GM21367 (cell line): Measurements from ENCODE around the gene KISS1.
"Not testable (repeated sequence)": the region's sequence is repeated elsewhere in the genome, so short reads cannot be mapped to it uniquely, and the experiment has no call there.

ENCODE experiments used
- ATAC-seq: cut with Tn5 transposase; IDR thresholded peaks from one replicate; pipeline ENCODE4 v1.9.1; 2021; ENCODE audit not compliant: unreplicated experiment

KISS1 gene, protein sequence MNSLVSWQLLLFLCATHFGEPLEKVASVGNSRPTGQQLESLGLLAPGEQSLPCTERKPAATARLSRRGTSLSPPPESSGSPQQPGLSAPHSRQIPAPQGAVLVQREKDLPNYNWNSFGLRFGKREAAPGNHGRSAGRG

DNA sequence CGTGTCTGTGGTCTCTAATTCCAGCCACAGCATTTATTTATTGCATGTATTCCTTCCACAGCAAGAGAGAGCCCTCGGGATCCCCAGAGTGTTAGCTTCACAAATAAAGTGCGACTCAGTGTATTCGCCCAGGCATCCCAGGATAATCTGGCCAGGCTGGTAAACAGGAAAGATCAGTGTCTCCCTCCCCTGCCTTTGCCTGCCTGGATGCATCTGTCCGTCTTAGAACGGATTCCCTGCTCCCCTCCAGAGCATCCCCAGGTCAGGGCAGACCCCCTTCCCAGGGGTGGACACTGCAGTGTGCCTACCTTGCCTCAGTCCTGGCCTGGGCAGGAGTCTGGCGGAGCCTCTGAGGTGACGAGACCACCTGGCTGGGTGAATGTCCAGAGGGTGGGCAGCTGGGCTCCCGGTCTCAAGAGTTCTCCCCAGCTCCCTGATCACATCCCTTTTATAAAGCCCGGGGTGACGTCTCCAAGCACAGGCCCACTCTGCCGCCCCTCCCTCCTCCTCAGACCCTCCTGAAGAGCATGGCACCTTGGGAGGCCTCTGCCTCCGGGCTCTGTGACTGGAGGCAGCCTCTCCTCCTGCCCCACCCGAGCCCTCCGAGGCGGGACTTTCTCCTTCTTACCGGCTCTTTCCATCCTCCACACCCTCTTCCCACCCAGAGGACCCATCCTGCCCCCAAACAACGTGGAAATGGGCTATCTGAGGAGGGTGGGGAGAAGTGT, at the start of gene KISS1:
KISS1 (minus strand) TSS at position 424 of the 728 bp plus-strand sequence. CDS start 3,615 bp downstream, outside the sequence.
- ATAC-seq: no peak

DNA sequence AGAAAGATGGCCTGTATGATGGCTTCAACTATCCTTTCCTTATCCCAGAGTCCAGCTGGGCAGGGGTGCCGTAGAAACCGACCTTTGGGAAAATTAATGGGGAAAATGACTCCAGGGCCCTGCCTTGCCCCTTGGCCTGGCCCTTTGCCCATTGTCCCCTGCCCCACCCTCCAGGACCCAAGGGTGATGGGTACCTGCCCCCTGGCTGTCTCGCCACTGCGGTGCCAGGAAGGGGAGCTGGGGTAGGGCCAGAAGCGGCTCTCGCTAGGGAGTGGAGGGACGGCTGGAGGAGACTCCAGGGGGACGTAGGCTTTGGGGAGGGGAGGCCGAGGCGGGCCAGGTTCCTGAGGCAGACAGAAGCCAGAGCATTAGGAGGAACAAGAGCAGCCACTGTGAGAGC, 46.6 kb upstream of the KISS1 start:
- ATAC-seq: no peak

DNA sequence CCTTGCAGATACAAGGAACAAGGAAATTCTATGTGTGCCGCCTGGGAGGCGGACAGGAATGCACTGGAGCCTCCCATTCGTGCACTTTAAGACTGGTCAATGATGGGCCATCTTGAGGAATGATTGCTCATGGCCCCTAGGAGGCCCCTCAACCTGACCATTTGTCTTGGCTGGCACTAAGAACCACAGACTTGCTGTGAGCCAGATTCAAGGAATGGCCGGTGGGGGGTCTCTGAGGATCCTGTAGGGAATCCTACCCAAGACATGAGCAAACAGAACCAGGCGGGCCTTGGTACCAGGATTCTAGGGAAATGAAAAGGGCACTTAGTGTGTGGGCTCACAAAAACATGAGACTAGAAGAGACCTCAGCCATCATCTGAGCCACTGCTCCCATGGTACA, 45.6 kb upstream of the KISS1 start:
- no peak for ATAC-seq

DNA sequence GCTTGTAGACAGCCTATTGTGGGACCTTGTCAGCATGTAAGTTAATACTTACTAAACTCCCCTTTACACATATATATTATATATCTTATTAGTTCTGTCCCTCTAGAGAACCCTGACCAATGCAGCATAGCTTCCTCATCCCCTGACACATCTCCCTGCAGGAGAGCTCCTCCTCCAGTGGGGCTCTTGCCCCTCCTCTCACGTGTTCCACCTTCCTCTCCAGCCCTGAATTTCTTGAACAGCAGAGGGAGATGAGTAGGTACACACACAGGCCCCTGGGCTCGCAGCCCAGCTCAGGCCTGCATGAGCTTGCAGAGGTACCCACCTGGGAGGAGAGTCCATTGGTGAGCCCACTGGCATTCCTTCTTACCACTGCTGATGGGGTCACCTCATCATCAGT, 44.8 kb upstream of the KISS1 start:
- no peak for ATAC-seq

DNA sequence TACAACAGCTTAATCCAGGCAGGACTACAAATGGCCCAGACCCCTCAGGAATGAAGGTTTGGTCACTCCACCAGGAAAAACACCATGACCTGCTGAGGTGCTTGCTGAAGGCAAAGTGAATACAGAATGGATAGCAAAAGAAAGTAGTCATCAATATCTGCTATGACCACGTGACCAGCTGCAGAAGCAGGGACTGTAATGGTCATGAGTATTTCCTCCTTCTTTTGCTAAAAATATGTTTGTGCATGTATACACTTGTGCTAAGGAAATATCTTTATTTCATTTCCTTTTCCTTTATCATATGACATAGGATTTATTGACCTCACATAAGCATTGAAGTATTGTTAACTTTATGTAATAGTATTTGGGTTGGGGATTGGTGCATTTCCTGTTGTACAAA, 43.9 kb upstream of the KISS1 start:
- no peak for ATAC-seq

DNA sequence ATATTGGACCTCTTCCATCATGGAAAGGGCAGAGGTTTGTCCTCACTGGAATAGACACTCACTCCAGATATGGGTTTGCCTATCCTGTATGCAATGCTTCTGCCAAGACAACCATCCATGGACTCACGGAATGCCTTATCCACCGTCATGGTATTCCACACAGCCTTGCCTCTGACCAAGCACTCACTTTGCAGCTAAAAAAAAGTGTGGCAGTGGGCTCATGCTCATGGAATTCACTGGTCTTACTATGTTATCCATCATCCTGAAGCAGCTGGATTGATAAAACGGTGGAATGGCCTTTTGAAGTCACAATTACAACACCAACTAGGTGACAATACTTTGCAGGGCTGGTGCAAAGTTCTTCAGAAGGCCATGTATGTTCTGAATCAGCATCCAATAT, 43.1 kb upstream of the KISS1 start:
- ATAC-seq: not testable (repeated sequence)

DNA sequence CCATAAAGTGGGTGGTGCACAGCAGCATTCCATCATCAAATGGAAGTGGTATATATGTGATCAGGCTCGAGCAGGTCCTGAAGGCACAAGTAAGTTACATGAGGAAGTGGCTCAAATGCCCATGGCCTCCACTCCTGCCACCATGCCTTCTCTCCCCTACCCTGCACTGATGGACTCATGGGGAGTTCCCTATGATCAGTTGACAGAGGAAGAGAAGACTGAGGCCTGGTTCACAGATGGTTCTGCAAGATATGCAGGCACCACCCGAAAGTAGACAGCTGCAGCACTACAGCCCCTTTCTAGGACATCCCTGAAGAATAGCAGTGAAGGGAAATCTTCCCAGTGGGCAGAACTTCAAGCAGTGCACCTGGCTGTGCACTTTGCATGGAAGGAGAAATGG, 42.2 kb upstream of the KISS1 start:
- ATAC-seq: not testable (repeated sequence)

DNA sequence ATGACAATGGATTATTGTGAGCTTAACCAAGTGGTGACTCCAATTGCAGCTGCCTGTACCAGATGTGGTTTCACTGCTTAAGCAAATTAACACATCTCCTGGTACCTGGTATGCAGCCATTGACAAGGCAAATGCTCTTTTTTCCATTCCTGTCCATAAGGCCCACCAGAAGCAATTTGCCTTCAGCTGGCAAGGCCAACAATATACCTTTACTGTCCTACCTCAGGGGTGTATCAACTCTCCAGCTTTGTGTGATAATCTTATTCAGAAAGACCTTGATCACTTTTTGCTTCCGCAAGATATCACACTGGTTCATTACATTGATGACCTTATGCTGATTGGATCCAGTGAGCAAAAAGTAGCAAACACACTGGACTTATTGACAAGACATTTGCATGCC, 41.2 kb upstream of the KISS1 start:
- not testable (repeated sequence) for ATAC-seq

DNA sequence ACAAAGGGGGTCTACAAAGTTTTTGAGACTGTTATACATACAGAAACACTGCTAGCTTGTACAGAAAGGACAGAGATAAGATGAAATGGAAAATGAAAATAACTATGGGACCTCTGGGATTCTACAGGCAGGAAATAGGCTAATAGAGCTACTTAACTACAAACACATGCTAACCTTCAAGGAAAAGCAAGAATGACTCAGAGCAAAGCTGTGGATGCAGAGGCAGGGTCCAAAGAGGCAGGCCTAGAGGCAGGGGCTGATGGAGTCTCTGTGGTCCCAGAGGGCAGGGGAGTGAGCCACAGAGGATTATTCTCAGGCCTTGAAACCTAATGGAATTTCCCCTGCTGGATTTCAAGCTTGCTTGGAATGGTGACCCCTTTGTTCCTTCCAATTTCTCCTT, 36.2 kb upstream of the KISS1 start:
- no peak for ATAC-seq

DNA sequence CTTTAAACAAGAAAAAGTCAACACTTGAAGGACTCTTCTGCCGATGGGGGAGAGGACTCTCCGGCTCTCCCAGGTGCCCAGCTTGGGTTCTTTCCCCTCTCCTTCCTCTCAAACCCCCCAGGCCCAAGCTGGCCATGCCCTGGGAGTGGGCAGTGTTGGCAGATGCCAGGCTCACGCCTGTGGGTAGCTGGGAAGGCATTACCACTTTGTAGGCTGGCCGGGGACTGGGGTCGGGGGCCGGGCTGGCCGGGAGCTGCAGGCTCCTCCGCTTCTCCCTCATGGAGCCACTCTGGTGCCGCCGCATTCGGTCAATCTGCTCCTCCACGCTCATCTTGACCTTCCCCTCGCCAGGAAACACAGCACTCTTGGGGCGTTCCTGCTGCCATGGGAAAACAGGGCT, 33.9 kb upstream of the KISS1 start:
- no peak for ATAC-seq

DNA sequence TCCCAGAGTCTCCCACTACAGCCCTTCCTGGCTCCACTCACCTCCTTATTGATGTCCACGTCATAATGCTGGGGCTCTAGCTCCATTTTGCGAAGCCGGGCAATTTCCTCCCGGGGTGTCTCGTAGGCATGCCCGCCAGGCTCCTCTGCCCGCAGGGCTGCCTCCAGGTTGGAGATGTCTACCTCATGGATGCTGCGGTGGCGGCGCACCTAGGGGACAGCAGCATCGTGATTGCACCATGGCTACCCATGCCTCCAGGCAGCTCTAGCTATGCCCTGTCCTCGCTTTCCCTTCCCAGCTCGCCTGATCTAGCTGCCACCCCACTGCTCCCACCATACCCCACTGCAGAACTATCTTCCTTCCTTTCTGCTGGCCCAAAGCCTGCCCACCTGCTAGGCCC, 32.6 kb upstream of the KISS1 start:
- no peak for ATAC-seq

DNA sequence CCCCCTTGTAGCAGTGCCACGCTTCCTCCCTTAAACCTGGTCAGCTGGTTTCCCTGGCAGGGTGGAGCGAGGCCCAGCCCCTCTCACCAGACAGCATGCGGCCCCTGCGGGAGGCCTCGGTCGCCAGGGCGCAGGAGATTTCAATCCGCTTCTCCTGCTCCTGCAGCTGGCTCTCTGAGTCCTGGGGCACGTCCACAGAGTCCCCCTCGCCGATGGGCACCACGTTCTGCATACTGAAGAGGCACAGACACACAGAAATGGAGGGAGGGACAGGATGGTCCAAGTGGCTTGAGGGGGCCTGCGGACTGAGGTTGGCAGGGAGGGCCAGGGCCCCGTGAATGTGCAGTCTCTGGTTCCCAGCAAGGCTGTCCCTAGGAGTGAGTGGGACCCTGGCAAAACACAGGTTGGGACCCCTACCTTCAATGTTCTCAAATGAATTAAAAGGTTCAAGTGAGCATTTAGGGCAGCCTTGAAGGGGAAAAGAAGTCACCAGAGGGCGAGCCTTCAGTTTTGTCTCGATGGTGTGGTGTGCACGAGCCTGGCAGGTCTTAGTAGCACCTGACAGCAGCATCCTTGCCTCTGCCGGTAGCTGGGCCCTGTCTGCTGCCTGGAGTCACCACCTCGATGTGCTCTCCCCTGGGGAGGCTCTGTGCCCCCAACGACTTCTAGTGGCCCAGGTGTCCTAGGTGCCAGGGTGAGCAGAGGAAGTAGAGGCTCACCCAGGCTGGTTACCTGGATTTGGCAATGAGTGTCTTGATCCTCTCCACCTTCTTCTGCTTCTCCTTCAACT, 31.9 kb upstream of the KISS1 start:
- ATAC-seq: no peak

DNA sequence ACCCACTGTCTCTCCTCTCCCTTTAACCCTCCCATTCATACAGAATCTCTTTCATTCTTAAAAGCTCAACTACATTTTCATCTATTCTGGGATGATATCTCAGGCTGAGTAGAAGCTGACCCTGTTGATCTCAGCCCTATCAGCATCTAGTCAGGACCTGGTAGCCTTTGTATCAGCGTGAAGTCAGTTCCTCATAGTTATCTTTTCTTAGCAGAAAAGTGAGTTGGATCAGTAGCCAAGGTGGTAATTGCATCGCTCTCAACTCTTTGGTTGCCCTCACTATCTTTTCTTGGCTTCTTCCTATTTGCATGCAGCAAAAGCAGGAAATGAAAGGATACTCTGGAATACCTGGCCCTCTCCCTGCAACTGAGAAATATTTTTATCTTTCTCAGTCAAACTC, 31.1 kb upstream of the KISS1 start:
- no peak for ATAC-seq

DNA sequence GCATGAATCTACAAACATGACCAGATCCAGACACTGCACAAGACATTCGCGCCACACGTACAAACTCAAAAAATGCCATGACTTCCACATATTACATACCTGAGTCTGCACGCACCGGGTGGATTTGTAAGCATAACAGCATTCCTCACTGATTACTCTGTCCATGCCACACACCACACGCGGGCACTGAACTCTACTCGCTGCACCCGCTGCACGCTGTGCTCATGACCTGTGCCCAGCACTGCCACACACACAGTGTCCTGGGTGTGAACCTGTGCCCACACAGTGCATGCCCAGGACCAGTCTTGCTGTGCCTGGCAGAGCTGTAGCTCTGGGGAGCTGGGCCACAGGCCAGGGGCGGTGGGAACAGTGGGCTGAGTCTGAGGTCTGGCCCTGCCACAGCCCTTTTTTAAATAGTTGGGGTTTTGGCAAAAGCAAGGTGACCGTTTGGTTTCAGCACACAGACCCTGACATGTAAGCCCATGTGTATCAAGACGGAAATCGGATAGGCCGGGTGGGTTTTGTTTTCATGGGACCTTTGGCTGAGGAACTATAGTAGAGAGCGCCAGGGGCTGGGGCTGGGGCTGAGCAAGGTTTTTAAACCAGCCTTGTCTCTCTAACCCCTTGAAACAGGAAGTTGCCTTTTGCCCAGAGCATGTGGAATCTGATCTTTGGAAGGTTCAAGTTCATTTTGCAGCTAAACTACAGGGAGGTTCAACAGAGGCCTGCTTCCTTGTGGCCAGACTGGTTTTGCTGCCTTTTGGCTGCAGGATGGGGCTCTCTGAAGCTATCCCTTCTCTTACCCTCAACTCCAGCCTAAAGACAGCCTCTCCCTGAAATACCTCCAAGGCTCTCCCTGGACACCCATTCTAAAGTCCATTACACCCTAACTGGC, 29.8 kb upstream of the KISS1 start:
- no peak for ATAC-seq

DNA sequence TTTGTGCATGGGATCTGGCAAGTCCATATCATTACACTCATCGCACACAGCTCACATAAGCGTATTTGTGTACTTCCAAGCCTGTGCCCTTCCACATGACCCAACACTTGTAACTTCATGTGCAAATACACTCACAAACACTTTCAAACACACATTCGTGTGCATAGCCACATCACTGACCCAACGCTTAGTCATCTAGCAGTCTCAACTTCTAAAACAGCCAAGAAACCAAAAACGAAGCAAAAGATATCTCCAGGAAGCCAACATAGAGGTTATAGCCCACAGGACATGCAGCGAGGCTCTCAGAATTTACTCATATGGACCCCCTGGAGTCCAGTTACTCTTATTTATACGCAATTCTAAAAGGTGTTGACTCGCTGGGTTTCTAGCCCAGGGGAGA, 28.4 kb upstream of the KISS1 start:
- ATAC-seq: no peak

DNA sequence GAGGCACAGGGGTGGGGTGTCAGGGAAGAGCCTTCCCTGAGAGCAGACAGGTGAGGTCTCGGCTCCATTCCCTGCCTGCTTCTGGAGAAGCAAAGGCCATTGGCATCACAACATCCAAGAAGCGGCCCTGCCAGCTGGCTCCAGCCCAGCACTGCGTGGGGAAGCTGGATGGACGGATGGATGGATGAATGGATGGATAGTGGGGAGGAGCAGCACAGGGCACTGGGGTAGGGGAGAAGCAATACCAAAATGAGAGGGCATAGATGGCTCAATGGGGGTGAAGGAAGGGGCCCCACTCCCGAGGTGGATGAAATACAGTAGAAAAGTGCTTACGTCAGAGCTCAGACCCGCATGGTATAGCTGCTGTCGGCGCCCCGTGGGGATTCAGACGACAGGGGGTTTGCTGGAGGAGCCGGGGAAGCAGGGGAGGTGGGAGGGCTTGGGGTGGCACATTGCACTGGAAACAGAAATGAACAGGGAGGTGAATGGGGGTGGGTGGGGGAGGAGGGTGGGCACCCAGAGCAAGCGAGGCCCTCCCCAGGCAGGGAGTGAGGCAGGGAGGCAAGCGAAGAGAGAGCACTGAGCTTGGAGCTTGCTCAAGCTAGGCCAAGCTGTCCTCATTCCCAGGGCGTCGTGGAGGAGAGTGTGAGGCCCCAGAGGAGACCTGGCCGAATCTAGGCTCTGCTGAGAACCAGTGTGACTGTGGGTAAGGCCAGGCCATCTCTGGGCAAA, 27.0 kb upstream of the KISS1 start:
- no peak for ATAC-seq

DNA sequence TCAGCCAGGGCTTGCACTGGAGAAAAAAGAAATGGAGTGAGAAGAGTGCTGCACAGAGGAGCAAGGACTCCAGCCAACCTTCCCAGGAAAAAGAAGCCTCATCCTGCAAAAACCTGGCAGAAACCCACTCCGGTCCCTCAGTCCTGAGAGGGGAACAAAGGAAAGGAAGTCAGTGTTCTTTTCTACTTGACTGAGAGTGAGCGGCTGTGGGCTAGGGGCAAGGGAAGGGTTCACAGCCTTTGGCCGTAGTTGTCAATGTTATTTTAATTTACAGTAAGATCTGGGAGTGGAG, 26.4 kb upstream of the KISS1 start:
- no peak for ATAC-seq

DNA sequence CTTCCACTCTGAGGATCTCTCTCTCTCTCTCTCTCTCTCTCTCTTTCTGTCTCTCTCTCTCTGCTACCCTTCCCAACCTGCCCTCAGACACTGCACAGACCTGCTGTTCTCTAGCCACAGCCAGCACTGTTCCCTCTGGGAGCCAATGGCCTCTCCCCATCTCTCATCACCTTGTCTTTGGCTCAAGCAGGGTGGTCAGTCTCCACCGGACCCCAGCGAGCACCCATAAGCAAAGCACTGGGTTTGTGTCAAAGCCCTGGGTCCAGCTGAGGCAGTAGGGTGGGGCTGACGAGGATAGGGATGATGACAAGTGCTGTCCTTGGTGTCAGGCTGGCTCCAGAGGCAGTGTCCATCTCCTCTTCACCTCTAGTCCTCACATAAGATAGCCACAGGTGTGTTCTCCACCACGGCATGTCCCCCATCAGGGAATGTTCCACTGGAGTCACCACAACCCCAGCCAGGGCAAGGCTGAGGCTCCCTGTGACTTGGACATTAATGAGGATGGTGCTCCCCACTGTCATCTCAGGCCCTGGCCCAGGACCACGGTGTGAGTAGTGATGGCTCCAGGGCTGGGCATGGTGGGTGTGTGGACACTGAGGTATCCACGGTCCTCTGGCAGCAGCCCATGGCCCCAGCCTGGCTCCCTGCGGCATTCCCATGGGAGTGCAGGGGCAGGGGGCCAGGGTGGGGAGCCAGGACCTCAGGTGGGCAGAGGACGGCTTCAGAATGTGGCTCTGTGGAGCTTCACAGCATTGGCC, 25.9 kb upstream of the KISS1 start:
- no peak for ATAC-seq

DNA sequence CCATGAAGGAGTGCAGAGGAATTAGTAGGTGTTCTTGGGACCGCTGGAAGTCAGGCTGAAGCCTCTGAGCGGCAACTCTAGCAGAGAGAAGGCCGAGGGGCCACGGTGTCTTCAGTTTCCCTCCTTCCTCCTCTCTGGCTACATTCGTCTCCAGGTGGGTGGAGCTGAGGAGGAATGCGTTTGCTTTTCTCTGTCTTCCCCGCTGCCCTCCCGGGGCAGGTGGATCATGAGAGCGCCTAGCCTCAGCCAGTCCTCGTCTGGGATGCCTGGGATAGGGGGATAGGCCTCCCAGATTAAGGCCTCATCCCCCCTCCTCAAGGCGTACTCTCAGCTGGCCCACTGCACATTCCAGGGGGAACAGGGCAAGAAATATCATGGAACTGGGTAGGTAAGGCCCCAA, 25.0 kb upstream of the KISS1 start:
- no peak for ATAC-seq

DNA sequence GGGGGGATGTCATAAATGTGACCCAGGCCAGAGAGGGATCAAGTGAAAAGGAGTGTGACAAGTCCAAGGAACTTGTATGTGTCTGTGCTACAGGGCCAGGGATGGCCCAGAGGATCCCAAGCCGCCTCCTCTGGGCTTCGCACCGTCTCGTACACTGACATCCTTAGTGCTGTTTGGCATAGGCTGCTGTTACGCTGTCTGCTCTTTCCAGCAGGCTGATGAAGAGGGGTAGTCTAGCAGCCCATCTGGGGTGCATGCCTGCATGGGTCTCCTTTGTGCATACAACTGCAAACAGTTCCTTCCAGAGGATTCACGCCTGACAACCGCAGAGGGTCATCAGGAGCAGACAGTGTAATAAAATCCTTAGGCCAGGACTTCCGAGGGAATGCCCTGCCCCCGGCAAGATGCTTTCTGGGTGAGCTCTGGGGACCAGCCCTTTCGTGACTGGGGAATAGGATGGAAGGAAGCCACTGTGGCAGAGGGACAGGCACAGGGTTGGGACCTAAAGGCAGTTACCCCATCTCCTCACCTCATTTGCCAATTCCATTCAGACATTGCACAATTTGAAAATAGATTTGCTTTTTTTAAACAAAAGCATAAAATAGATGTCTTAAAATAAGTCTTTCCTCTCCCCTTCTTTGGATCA, 23.8 kb upstream of the KISS1 start:
- no peak for ATAC-seq
